HG02610 (cell line): Measurements from ENCODE around the gene FALEC.

Experiments
- ATAC-seq: cut with Tn5 transposase; IDR thresholded peaks from one replicate; pipeline ENCODE4 v1.9.1; 2021; ENCODE audit warnings: mild to moderate bottlenecking, moderate library complexity; ENCODE audit not compliant: unreplicated experiment

The FALEC gene

GRCh38 chr1:150515328-150516049 lies at the start of gene FALEC:
FALEC (plus strand) TSS chr1:150515752.
- peak; percentile 97 for ATAC-seq

- no peak for ATAC-seq
These were observed 48.6 kb upstream of the FALEC start for GRCh38 chr1:150466964-150467363.

GRCh38 chr1:150469291-150469690 lies 46.3 kb upstream of the FALEC start:
- no peak for ATAC-seq

- no peak for ATAC-seq
These were observed 42.9 kb upstream of the FALEC start for GRCh38 chr1:150472601-150473200.

- ATAC-seq, result no peak
These were observed 41.9 kb upstream of the FALEC start for GRCh38 chr1:150473659-150474058.

GRCh38 chr1:150474869-150475268 lies 40.7 kb upstream of the FALEC start:
- no peak for ATAC-seq

GRCh38 chr1:150476754-150477153 lies 38.8 kb upstream of the FALEC start:
- no peak for ATAC-seq

- ATAC-seq, result no peak
These were observed 38.2 kb upstream of the FALEC start for GRCh38 chr1:150477320-150477719.

GRCh38 chr1:150477733-150478132 lies 37.8 kb upstream of the FALEC start:
- no peak for ATAC-seq

- no peak for ATAC-seq
These were observed 36.2 kb upstream of the FALEC start for GRCh38 chr1:150479370-150479769.

GRCh38 chr1:150479927-150480352 lies 35.6 kb upstream of the FALEC start:
- no peak for ATAC-seq

GRCh38 chr1:150484431-150484830 lies 31.1 kb upstream of the FALEC start:
- ATAC-seq, result no peak

- ATAC-seq, result no peak
These were observed 30.7 kb upstream of the FALEC start for GRCh38 chr1:150484861-150485260.

- peak; percentile 99 for ATAC-seq
These were observed 28.4 kb upstream of the FALEC start, which contains the start of gene TARS2 for GRCh38 chr1:150486966-150487762. TARS2 (plus strand) TSS chr1:150487419; CDS start chr1:150487451, 32 bp downstream.

- no peak for ATAC-seq
These were observed 27.8 kb upstream of the FALEC start for GRCh38 chr1:150487763-150488115.

GRCh38 chr1:150493175-150493574 lies 22.4 kb upstream of the FALEC start:
- ATAC-seq, result no peak

- ATAC-seq, result no peak
These were observed 17.2 kb upstream of the FALEC start for GRCh38 chr1:150498342-150498741.

GRCh38 chr1:150505431-150505830 lies 10.1 kb upstream of the FALEC start:
- no peak for ATAC-seq

GRCh38 chr1:150507912-150508864 lies 7.4 kb upstream of the FALEC start, which contains the start of gene ECM1:
ECM1 (plus strand) TSS chr1:150508109; CDS start chr1:150508210, 101 bp downstream.
- ATAC-seq, result no peak

GRCh38 chr1:150508982-150509381 lies 6.6 kb upstream of the FALEC start:
- no peak for ATAC-seq

GRCh38 chr1:150511551-150511950 lies 4.0 kb upstream of the FALEC start:
- no peak for ATAC-seq
